ENCODE results near the gene UTRN.

UTRN gene

GRCh38 chr6:144252259-144252658 lies 32.9 kb upstream of the UTRN start:
- H3F3A ChIP-seq (ENCODE audit: insufficient read depth, low read length), result no peaks in the 10 kb centered on the region
- H3K36me3 ChIP-seq (replicated peaks; ENCODE audit: insufficient read depth, low read length), result no peaks in the 10 kb centered on the region
- no peak overlapping the region for H3K27ac ChIP-seq (ENCODE audit: low read length)
- no peak for TF ChIP-seq EZH2phosphoT487 (IDR thresholded peaks at IDR 0.05; ENCODE audit: low read length)
- TF ChIP-seq EZH2 (optimal IDR thresholded peaks at IDR 0.05; ENCODE audit: low read depth, low read length), result no peak
- no peak for TF ChIP-seq CTCF (IDR thresholded peaks at IDR 0.05; ENCODE audit: low read length)
- H3K9me2 ChIP-seq (replicated peaks; ENCODE audit: insufficient read depth, low read length), result no peaks in the 10 kb centered on the region
- no peaks in the 10 kb centered on the region for H3K27me3 ChIP-seq (replicated peaks; ENCODE audit: insufficient read depth, low read length)
- DNase-seq, result no peak
- no peaks in the 10 kb centered on the region for H3K4me1 ChIP-seq (ENCODE audit: low read length)
- H3K4me2 ChIP-seq (ENCODE audit: low read depth, low read length), result no peak overlapping the region
- H2AFZ ChIP-seq (ENCODE audit: low read length), result no peak overlapping the region
- no peak overlapping the region for H3K9ac ChIP-seq (ENCODE audit: low read length)
- no peaks in the 10 kb centered on the region for H4K20me1 ChIP-seq (ENCODE audit: insufficient read depth, low read length)
- H3K79me2 ChIP-seq (ENCODE audit: low read length), result no peaks in the 10 kb centered on the region
- no peaks in the 10 kb centered on the region for H3K9me3 ChIP-seq (replicated peaks; ENCODE audit: insufficient read depth, low read length)
- no peak overlapping the region for H3K4me3 ChIP-seq (ENCODE audit: low read length)

- Histone ChIP-seq H4K20me1 (ENCODE audit: insufficient read depth, low read length) (no peaks in the 10 kb centered on the region), H2AFZ (ENCODE audit: low read length) (no peak overlapping the region), H3F3A (ENCODE audit: insufficient read depth, low read length) (no peaks in the 10 kb centered on the region), H3K4me2 (ENCODE audit: low read depth, low read length) (no peak overlapping the region), H3K27ac (ENCODE audit: low read length) (no peak overlapping the region), H3K36me3 (replicated peaks; ENCODE audit: insufficient read depth, low read length) (no peaks in the 10 kb centered on the region), H3K4me1 (ENCODE audit: low read length) (no peaks in the 10 kb centered on the region), H3K27me3 (replicated peaks; ENCODE audit: insufficient read depth, low read length) (no peaks in the 10 kb centered on the region), H3K9me3 (replicated peaks; ENCODE audit: insufficient read depth, low read length) (no peaks in the 10 kb centered on the region), H3K4me3 (ENCODE audit: low read length) (no peak overlapping the region), H3K9me2 (replicated peaks; ENCODE audit: insufficient read depth, low read length) (no peaks in the 10 kb centered on the region), H3K9ac (ENCODE audit: low read length) (no peak overlapping the region), H3K79me2 (ENCODE audit: low read length) (no peaks in the 10 kb centered on the region)
- no peak for DNase-seq
- no peak for TF ChIP-seq CTCF (IDR thresholded peaks at IDR 0.05; ENCODE audit: low read length)
- no peak for TF ChIP-seq EZH2 (optimal IDR thresholded peaks at IDR 0.05; ENCODE audit: low read depth, low read length)
- no peak for TF ChIP-seq EZH2phosphoT487 (IDR thresholded peaks at IDR 0.05; ENCODE audit: low read length)
Measured at GRCh38 chr6:144259986-144260385, 25.1 kb upstream of the UTRN start.

- DNase-seq, result no peak
- no peaks in the 10 kb centered on the region for H4K20me1 ChIP-seq (ENCODE audit: insufficient read depth, low read length)
- H3K9ac ChIP-seq (ENCODE audit: low read length), result no peak overlapping the region
- H3K4me2 ChIP-seq (ENCODE audit: low read depth, low read length), result no peak overlapping the region
- no peaks in the 10 kb centered on the region for H3K9me3 ChIP-seq (replicated peaks; ENCODE audit: insufficient read depth, low read length)
- no peaks in the 10 kb centered on the region for H3K4me1 ChIP-seq (ENCODE audit: low read length)
- no peaks in the 10 kb centered on the region for H3K27me3 ChIP-seq (replicated peaks; ENCODE audit: insufficient read depth, low read length)
- no peaks in the 10 kb centered on the region for H3F3A ChIP-seq (ENCODE audit: insufficient read depth, low read length)
- H2AFZ ChIP-seq (ENCODE audit: low read length), result no peak overlapping the region
- no peaks in the 10 kb centered on the region for H3K9me2 ChIP-seq (replicated peaks; ENCODE audit: insufficient read depth, low read length)
- H3K79me2 ChIP-seq (ENCODE audit: low read length), result no peaks in the 10 kb centered on the region
- no peak overlapping the region for H3K27ac ChIP-seq (ENCODE audit: low read length)
- H3K36me3 ChIP-seq (replicated peaks; ENCODE audit: insufficient read depth, low read length), result no peaks in the 10 kb centered on the region
- no peak overlapping the region for H3K4me3 ChIP-seq (ENCODE audit: low read length)
- TF ChIP-seq CTCF (IDR thresholded peaks at IDR 0.05; ENCODE audit: low read length), result no peak
Measured at GRCh38 chr6:144262470-144263369, 22.4 kb upstream of the UTRN start.
